Ishikawa (cell line): ENCODE data around the gene ZBTB22.

ENCODE experiments used
- CEBPB ChIP-seq: IDR thresholded peaks from 2 replicates; pipeline ENCODE4 v1.6.1; 2012
- CREB1 ChIP-seq: IDR thresholded peaks from 2 replicates; pipeline ENCODE4 v1.6.1; 2012; ENCODE audit warnings: low read depth
- EGR1 ChIP-seq: IDR thresholded peaks from 2 replicates; pipeline ENCODE4 v1.6.1; 2012
- EP300 ChIP-seq: IDR thresholded peaks from 2 replicates; pipeline ENCODE4 v1.6.1; 2012; ENCODE audit warnings: borderline replicate concordance
- FOXM1 ChIP-seq: IDR thresholded peaks from 2 replicates; pipeline ENCODE4 v1.6.1; 2012; ENCODE audit warnings: low read depth, borderline replicate concordance
- MAX ChIP-seq: IDR thresholded peaks from 2 replicates; pipeline ENCODE4 v1.6.1; 2012
- NFIC ChIP-seq: IDR thresholded peaks from 2 replicates; pipeline ENCODE4 v1.6.1; 2012
- RAD21 ChIP-seq: IDR thresholded peaks from 2 replicates; pipeline ENCODE4 v1.6.1; 2012; ENCODE audit warnings: low read depth
- REST ChIP-seq: IDR thresholded peaks from 2 replicates; pipeline ENCODE4 v1.6.1; 2012; ENCODE audit warnings: low read depth, mild to moderate bottlenecking
- TAF1 ChIP-seq: IDR thresholded peaks from 2 replicates; pipeline ENCODE4 v1.6.1; 2012; ENCODE audit warnings: low read depth, mild to moderate bottlenecking
- TCF12 ChIP-seq: IDR thresholded peaks from 2 replicates; pipeline ENCODE4 v1.6.1; 2012; ENCODE audit warnings: low read depth
- TEAD4 ChIP-seq: IDR thresholded peaks from 2 replicates; pipeline ENCODE4 v1.6.1; 2012
- USF1 ChIP-seq: IDR thresholded peaks from 2 replicates; pipeline ENCODE4 v1.6.1; 2012
- YY1 ChIP-seq: IDR thresholded peaks from 2 replicates; pipeline ENCODE4 v1.6.1; 2012; ENCODE audit warnings: low read depth
- ZBTB7A ChIP-seq: IDR thresholded peaks from 2 replicates; pipeline ENCODE4 v1.6.1; 2012; ENCODE audit warnings: low read depth

The ZBTB22 gene

GRCh38 chr6:33317669-33318425 lies at the start of gene ZBTB22:
Gene ZBTB22 (minus strand): TSS chr6:33317744. CDS start chr6:33316916, 828 bp downstream.
- no peak for TF ChIP-seq NFIC
- no peak for TF ChIP-seq RAD21
- peak; percentile 89 for TF ChIP-seq MAX
- no peak for TF ChIP-seq USF1
- peak; percentile 62 for TF ChIP-seq TEAD4
- TF ChIP-seq TAF1, result no peak; the same call in 1 of the 2 replicates
- no peak for TF ChIP-seq CEBPB
- TF ChIP-seq TCF12, result 0 out of 2 replicates have a peak, but pooled peaks have one; percentile 38
- no peak for TF ChIP-seq REST
- TF ChIP-seq FOXM1, result peak; percentile 36; the same call in 1 of the 2 replicates
- TF ChIP-seq ZBTB7A, result no peak
- TF ChIP-seq CREB1, result peak; percentile 20; the same call in 1 of the 2 replicates
- peak; percentile 51; the same call in 1 of the 2 replicates for TF ChIP-seq EGR1
- TF ChIP-seq EP300, result no peak
- TF ChIP-seq YY1, result peak; percentile 90

GRCh38 chr6:33367009-33367714 lies 49.6 kb upstream of the ZBTB22 start:
- TF ChIP-seq TCF12 (no peak), EP300 (no peak), CREB1 (no peak), USF1 (no peak), REST (no peak), TEAD4 (no peak), YY1 (no peak), CEBPB (no peak), ZBTB7A (no peak), TAF1 (no peak), NFIC (no peak), FOXM1 (no peak), MAX (no peak), EGR1 (no peak), RAD21 (no peak)

- no peak for TF ChIP-seq YY1
- no peak for TF ChIP-seq EGR1
- no peak for TF ChIP-seq ZBTB7A
- TF ChIP-seq CEBPB, result no peak
- TF ChIP-seq FOXM1, result no peak
- no peak for TF ChIP-seq EP300
- no peak for TF ChIP-seq TCF12
- TF ChIP-seq NFIC, result no peak
- TF ChIP-seq MAX, result no peak
- TF ChIP-seq TAF1, result no peak
- no peak for TF ChIP-seq CREB1
- no peak for TF ChIP-seq USF1
- no peak for TF ChIP-seq REST
- no peak for TF ChIP-seq RAD21
- no peak for TF ChIP-seq TEAD4
Measured at GRCh38 chr6:33359331-33359730, 41.8 kb upstream of the ZBTB22 start.
